Hematopoietic multipotent progenitor cell treated with erythropoietin and hydrocortisone succinate and interleukin-3 and kit ligand, for 15 days (in vitro differentiated cells): ENCODE data around the gene VSTM4.

Source experiments
- DNase-seq: peaks from one replicate; pipeline ENCODE4 v3.0.0-alpha.2; 2015; ENCODE audit warnings: low spot score

Gene VSTM4, protein sequence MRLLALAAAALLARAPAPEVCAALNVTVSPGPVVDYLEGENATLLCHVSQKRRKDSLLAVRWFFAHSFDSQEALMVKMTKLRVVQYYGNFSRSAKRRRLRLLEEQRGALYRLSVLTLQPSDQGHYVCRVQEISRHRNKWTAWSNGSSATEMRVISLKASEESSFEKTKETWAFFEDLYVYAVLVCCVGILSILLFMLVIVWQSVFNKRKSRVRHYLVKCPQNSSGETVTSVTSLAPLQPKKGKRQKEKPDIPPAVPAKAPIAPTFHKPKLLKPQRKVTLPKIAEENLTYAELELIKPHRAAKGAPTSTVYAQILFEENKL

DNA sequence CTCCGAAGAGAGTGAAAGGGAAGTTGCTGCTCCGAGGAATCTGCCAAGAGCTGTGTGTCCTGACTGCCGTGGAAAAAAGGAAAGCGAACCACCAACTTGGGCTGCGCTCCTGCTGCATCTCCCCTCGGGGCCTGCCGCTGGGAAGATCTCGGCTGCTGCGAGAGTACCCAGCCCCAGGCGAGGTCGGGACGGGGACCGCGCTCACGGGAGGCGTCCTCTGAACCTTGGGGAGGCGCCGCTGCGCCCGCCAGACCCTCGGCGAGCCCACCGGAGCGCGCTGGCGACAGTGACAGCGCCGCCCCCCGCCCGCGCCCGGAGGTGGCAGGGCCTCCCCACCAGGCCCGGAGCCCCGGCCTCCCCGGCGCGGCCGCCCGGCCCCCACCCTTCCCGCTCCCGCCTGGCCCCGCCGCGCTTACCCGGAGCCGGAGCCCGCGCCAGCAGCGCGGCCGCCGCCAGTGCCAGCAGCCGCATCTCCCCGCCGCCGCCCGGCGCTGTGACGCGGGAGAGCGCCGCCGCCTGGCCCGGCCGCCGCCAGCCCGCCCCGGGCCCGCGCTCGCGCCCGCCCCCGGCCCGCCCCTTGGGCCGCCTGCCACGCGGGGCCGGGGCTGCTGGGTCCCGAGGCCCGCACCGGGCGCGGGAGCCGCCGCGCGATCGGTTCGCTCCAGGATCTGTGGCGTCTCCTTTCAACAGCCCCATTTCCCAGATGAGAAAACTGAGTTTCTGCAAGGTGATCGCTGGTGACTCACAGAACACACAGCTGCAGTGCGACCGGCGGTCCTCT lies at the start of gene VSTM4:
Gene VSTM4, minus strand, starts transcription at position 508 of the 781 bp plus-strand sequence. Its CDS starts 37 bp downstream, at position 471.
- no peak for DNase-seq

- no peak for DNase-seq
Measured at GRCh38 chr10:49164559-49165188, 49.4 kb upstream of the VSTM4 start.

DNA sequence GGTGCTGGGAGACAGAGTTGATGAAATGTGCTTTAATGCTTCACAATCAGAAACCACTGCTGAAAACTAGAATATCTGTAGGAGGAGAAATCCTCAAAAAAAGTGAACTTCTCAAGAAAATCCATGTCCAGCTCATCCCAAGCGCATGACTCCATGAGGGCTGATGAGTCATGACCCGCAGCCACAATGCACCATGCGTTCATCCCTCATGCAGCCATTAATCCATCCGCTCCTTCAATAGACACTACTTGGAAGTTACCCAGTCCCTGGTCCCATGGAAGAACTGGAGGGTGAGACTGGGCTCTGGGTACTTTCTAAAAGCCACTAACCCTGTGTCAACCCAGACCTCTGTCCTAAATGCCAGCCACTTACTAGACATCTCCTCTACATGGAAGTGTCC lies 48.4 kb upstream of the VSTM4 start:
- no peak for DNase-seq

DNA sequence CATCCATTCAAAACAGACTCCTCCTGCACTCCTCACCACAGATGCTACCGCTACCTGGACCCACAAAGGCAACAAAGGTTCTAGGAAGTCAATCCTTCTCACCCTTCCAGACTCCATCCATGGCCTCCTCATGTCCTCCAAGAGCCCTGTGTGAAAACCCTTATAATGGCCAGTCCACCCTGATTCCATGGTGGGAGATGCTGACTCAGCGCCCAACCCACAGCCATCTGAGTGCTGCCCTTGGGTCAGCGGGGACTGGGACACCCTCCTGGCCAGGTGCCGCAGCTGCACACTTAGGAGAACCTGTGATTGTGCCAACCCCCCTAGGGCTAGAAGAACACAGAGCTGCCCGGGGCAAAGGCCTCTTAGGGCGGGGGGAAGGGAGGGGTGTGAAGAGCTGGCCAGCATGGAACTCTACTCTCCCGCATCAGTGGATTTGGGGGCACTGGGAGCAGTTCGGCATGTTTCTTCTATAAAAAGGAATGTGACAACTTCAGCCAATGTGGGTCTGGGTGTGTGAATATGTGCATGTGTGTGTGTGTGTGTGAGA lies 47.5 kb upstream of the VSTM4 start:
- DNase-seq: no peak

DNA sequence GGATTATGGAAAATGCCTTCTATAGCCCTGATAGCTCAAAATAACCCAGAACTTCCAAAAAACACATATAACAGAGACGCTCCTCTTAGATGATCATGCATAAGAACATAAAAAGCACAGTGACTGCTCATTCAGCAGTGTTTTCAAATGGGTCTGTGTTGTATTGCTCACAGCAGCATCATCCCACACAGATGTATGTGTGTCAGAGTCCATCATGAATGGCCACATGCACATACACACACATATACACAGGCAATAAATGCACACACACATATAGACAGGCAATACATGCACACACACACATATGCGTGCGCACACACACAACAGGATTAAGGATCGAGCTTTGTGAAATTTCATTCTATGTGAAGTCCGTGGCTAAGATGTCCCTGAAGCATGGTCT lies 46.7 kb upstream of the VSTM4 start:
- no peak for DNase-seq

DNA sequence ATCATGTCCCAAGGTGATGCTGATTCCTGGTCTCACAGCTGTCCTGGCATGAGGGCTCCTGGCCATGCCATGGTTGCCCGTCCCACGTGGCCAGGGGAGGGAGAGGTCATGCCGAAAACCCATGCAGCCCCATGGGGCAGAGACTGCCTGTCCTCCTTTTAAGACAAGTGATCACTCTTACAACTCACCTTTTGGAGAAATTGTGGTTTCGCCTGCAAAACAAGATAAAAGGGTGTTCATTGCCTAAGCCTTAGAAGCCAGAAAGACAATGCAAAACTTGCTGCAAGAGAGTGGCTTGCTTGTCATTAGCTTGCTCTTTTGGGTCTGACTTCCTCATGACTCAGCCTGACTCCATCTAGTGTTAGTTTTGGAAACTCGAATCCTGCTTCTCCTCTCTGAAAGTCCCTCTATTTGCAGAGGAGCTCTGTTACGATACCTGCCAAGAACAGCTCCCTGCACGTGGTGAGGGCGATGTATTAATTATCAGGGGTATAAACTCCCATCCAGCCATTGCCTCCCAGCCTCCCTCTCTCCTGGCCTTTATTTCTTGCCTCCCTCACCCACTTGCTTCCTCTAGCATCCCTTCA lies 46.2 kb upstream of the VSTM4 start:
- no peak for DNase-seq

DNA sequence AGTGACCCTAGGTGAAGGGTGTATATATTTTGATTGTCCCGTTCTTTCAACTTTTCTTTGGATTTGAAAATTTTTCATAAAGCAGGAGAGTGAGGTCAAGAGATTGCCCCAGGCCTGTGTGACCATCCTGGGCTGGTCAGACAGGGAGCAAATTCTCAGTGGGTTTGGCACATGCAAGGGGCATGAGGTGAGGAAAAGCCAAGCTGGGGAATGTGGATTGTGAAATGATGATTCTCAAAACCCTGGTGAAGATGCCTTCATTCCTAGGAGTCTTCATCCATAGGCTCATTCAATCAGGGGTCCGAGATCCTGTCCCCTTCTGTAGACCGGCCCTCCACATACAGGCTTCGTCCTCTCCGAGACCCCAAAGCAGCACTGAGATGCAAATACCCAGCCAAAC lies 45.5 kb upstream of the VSTM4 start:
- no peak for DNase-seq

- no peak for DNase-seq
Measured at GRCh38 chr10:49160110-49160509, 44.8 kb upstream of the VSTM4 start.

DNA sequence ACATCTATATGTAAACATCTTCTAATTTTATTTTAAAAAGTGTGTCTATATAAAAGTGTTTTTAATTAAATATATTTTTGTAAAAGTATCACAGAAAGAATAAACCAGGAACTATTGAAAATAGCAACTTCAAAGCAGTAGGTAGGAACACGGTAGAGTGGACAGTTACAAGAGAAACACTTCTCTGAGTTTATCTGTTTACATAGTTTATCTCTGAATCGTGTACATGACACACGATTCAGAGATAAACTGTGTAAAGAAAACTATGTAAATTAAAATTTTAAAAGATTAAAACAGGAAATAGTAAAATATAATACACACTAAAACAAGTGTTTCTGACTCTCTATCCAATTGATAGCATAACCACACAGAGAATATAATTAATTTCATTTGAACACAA lies 43.6 kb upstream of the VSTM4 start:
- DNase-seq: no peak

DNA sequence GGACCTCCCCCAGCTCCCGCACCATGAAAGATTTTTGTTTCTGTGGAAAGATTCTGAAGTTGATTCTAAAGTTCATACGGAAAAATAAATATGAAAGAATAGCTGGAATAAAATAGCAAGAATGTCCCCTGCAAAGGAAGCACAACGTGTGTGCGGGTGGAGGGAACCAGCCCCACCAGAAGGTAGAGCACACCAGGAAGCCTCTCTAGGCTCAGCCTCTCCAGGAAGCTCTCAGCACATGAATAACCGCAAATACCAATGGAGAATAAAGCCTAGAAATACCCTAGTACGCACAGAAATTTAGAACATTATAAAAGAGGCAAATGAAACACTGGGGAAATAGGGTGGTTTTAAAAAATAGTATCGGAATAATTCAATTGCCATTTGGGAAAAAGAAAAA lies 43.1 kb upstream of the VSTM4 start:
- no peak for DNase-seq

- no peak for DNase-seq
Measured at GRCh38 chr10:49157229-49157628, 41.9 kb upstream of the VSTM4 start.

GRCh38 chr10:49154641-49155040 lies 39.3 kb upstream of the VSTM4 start:
- no peak for DNase-seq

- no peak for DNase-seq
Measured at GRCh38 chr10:49153971-49154370, 38.6 kb upstream of the VSTM4 start.

GRCh38 chr10:49153115-49153514 lies 37.8 kb upstream of the VSTM4 start:
- no peak for DNase-seq

GRCh38 chr10:49152663-49153062 lies 37.3 kb upstream of the VSTM4 start:
- DNase-seq: no peak

GRCh38 chr10:49152037-49152436 lies 36.7 kb upstream of the VSTM4 start:
- no peak for DNase-seq

GRCh38 chr10:49151481-49151880 lies 36.2 kb upstream of the VSTM4 start:
- DNase-seq: no peak

GRCh38 chr10:49151025-49151445 lies 35.7 kb upstream of the VSTM4 start:
- no peak for DNase-seq

GRCh38 chr10:49150426-49150825 lies 35.1 kb upstream of the VSTM4 start:
- no peak for DNase-seq

DNA sequence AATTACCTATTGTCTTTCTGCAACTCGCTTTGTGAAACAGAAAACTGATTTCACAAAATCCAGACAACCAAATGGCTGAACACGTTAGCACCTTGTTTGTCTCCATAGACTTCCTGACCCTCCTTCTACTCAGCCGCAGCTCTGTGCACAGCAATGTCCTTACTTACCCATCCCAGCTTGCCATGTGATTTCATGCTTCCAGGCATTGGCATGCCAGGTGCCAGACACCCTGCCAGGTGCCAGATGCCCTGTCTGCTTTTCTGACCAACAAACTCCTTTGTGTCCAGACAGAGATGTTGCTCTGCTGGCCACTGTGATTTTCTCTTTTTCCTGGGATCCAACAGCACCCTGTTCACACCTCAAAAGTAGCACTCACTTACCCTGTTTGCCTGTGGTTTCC lies 34.6 kb upstream of the VSTM4 start:
- DNase-seq: no peak

DNA sequence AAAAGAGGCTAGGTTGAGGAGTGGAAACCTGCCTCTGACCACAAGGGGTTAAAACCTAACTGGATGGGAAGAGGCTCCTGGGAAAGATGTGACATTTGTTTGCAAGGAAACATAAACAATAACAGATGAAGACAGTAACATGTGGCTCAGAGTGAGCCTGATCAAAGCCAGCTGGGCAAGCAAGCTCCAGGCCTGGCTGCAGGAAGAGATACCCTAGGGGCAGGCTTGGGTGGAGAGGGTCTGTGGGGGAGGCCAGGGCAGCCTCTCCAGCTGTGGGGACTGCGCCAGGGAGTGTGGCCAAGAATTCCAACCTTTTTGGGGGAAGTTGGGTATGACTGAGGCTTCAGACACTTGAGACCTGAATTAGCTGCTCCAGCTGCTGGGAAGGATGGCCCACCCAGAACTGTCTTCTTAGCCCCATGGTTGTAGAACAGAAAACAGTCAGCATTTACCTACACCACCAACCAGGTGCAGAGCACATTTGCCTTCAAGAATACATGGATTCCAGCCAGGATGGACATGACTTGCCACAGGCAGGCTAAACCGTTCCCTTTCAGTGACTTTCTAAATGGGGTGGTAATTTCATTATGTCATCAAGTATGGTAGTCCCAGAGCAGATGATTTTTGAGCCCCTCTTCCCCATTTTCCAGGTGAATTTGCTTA lies 28.9 kb upstream of the VSTM4 start:
- DNase-seq: no peak

DNA sequence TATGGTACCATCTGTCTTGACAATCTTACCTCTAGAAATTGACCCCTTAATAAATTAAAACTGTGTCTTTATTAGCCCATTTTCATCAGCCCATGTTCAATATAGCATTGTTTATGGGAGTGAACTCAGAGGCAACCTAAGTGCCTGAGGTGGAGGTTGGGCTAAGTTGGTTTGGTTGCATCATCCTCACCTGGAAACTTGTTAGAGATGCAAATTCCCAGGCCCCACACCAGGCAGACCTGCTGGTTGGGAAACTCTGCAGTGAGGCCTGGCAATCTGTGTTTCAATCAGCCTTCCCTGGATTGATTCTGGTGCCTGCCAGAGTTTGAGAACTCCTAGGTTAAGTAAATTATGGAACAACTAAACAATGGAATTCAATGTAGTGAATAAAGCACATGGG lies 27.9 kb upstream of the VSTM4 start:
- no peak for DNase-seq
